Hematopoietic multipotent progenitor cell treated with erythropoietin and hydrocortisone succinate and interleukin-3 and kit ligand, for 6 days (in vitro differentiated cells): ENCODE data around the gene PTPN7.
A peak's percentile ranks its signal among the peaks of the same experiment; 100 is the strongest.

Experiments used
- DNase-seq: peaks from one replicate; pipeline ENCODE4 v3.0.0-alpha.2; 2015

PTPN7 gene

GRCh38 chr1:202105571-202106339, 54.6 kb downstream of the PTPN7 start:
- peak; percentile 78 for DNase-seq

- peak; percentile 32 for DNase-seq
These were observed 56.3 kb downstream of the PTPN7 start for GRCh38 chr1:202104073-202104472.

- DNase-seq, result no peak
These were observed 59.2 kb downstream of the PTPN7 start for GRCh38 chr1:202101184-202101583.
